HG03439 (cell line): Measurements from ENCODE around the gene KCNH4.
"Not testable (repeated sequence)": the region's sequence is repeated elsewhere in the genome, so short reads cannot be mapped to it uniquely, and the experiment has no call there.

ENCODE experiments used
- ATAC-seq: cut with Tn5 transposase; IDR thresholded peaks from one replicate; pipeline ENCODE4 v1.9.1; 2021; ENCODE audit warnings: mild to moderate bottlenecking, moderate library complexity; ENCODE audit not compliant: unreplicated experiment

The KCNH4 gene

GRCh38 chr17:42179911-42180410 lies 981 bp downstream of the KCNH4 start:
- no peak for ATAC-seq

- ATAC-seq = no peak
Observed at GRCh38 chr17:42179335-42179734, 1.6 kb downstream of the KCNH4 start.

GRCh38 chr17:42178817-42179216 lies 2.1 kb downstream of the KCNH4 start:
- ATAC-seq = no peak

- no peak for ATAC-seq
Observed at GRCh38 chr17:42177684-42178083, 3.3 kb downstream of the KCNH4 start.

- no peak for ATAC-seq
Observed at GRCh38 chr17:42174126-42174783, 6.7 kb downstream of the KCNH4 start.

- ATAC-seq = no peak
Observed at GRCh38 chr17:42171831-42172230, 9.1 kb downstream of the KCNH4 start.

- no peak for ATAC-seq
Observed at GRCh38 chr17:42169351-42169750, 11.6 kb downstream of the KCNH4 start.

- no peak for ATAC-seq
Observed at GRCh38 chr17:42167807-42168206, 13.1 kb downstream of the KCNH4 start.

GRCh38 chr17:42166196-42166763 lies 14.7 kb downstream of the KCNH4 start:
- ATAC-seq = no peak

- ATAC-seq = no peak
Observed at GRCh38 chr17:42165751-42166150, 15.2 kb downstream of the KCNH4 start.

- no peak for ATAC-seq
Observed at GRCh38 chr17:42163696-42164407, 17.1 kb downstream of the KCNH4 start.

GRCh38 chr17:42163113-42163512 lies 17.8 kb downstream of the KCNH4 start:
- no peak for ATAC-seq

- ATAC-seq = no peak
Observed at GRCh38 chr17:42160531-42160910, 20.4 kb downstream of the KCNH4 start.

GRCh38 chr17:42159796-42160530 lies 21.0 kb downstream of the KCNH4 start:
- ATAC-seq = no peak

- ATAC-seq = no peak
Observed at GRCh38 chr17:42155614-42156045, 25.3 kb downstream of the KCNH4 start.

- ATAC-seq = no peak
Observed at GRCh38 chr17:42153919-42154742, 26.8 kb downstream of the KCNH4 start.

GRCh38 chr17:42146911-42147607 lies 33.9 kb downstream of the KCNH4 start:
- no peak for ATAC-seq

- not testable (repeated sequence) for ATAC-seq
Observed at GRCh38 chr17:42143138-42143537, 37.8 kb downstream of the KCNH4 start.

- ATAC-seq = no peak
Observed at GRCh38 chr17:42142371-42142896, 38.5 kb downstream of the KCNH4 start.

- ATAC-seq = no peak
Observed at GRCh38 chr17:42141382-42141781, 39.6 kb downstream of the KCNH4 start.
